Mesendoderm (in vitro differentiated cells): Measurements from ENCODE around the gene SPATA6.
"Not testable (repeated sequence)": the region's sequence is repeated elsewhere in the genome, so short reads cannot be mapped to it uniquely, and the experiment has no call there.

ENCODE experiments used
- DNase-seq: peaks from one replicate; pipeline ENCODE4 v3.0.0; 2013
- H2AK5ac ChIP-seq: 2 replicates; pipeline ENCODE4 v1.6.1; 2013; ENCODE audit warnings: low read length, inconsistent platforms
- H2BK120ac ChIP-seq: 2 replicates; pipeline ENCODE4 v1.6.1; 2013; ENCODE audit warnings: low read depth, mild to moderate bottlenecking, low read length, moderate library complexity, mixed read lengths
- H2BK15ac ChIP-seq: replicated peaks from 2 replicates; pipeline ENCODE4 v1.6.1; 2013; ENCODE audit warnings: low read depth, mild to moderate bottlenecking, moderate library complexity
- H2BK5ac ChIP-seq: 2 replicates; pipeline ENCODE4 v1.6.1; 2013; ENCODE audit warnings: low read length, inconsistent platforms
- H3K18ac ChIP-seq: 2 replicates; pipeline ENCODE4 v1.6.1; 2013; ENCODE audit warnings: mild to moderate bottlenecking, low read length, mixed read lengths
- H3K23ac ChIP-seq: one replicate; pipeline ENCODE4 v1.6.1; 2013; ENCODE audit warnings: low read length
- H3K27ac ChIP-seq: 2 replicates; pipeline ENCODE4 v1.5.1; 2013; ENCODE audit warnings: low read depth, mild to moderate bottlenecking, inconsistent platforms, low read length, moderate library complexity
- H3K27me3 ChIP-seq: 2 replicates; pipeline ENCODE4 v1.6.1; 2013; ENCODE audit warnings: low read length, control low read depth, mild to moderate bottlenecking, inconsistent platforms; ENCODE audit not compliant: insufficient read depth, poor library complexity
- H3K36me3 ChIP-seq: 2 replicates; pipeline ENCODE4 v1.6.1; 2013; ENCODE audit warnings: low read length, inconsistent platforms; ENCODE audit not compliant: control insufficient read depth, insufficient read depth
- H3K4ac ChIP-seq: one replicate; pipeline ENCODE4 v1.6.1; 2013; ENCODE audit warnings: low read depth, mild to moderate bottlenecking, low read length, moderate library complexity
- H3K4me1 ChIP-seq: 2 replicates; pipeline ENCODE4 v1.6.1; 2013; ENCODE audit warnings: low read depth, low read length, inconsistent platforms; ENCODE audit not compliant: control insufficient read depth
- H3K4me2 ChIP-seq: 2 replicates; pipeline ENCODE4 v1.6.1; 2013; ENCODE audit warnings: low read length
- H3K4me3 ChIP-seq: 2 replicates; pipeline ENCODE4 v1.5.1; 2013; ENCODE audit warnings: mild to moderate bottlenecking, low read length
- H3K56ac ChIP-seq: one replicate; pipeline ENCODE4 v1.6.1; 2013; ENCODE audit warnings: low read length
- H3K79me1 ChIP-seq: 2 replicates; pipeline ENCODE4 v1.6.1; 2013; ENCODE audit warnings: low read length, inconsistent platforms
- H3K79me2 ChIP-seq: 2 replicates; pipeline ENCODE4 v1.6.1; 2013; ENCODE audit warnings: mild to moderate bottlenecking, low read length; ENCODE audit not compliant: control insufficient read depth, insufficient read depth
- H3K9ac ChIP-seq: 2 replicates; pipeline ENCODE4 v1.6.1; 2013; ENCODE audit warnings: low read length, inconsistent platforms
- H4K5ac ChIP-seq: one replicate; pipeline ENCODE4 v1.6.1; 2013; ENCODE audit warnings: low read length
- H4K8ac ChIP-seq: one replicate; pipeline ENCODE4 v1.6.1; 2013; ENCODE audit warnings: low read depth, mild to moderate bottlenecking, control low read depth, low read length, moderate library complexity
- WGBS: extraction: QIAGEN DNeasy Blood & Tissue Kit; methylation state at CpG from one replicate; pipeline ENCODE4 v1.1.7; 2013; ENCODE audit warnings: low lambda C conversion rate, missing lambda C conversion rate; ENCODE audit not compliant: insufficient coverage; ENCODE audit errors: extremely low coverage; 5-methylcytosine and 5-hydroxymethylcytosine counted together

Gene SPATA6

DNA sequence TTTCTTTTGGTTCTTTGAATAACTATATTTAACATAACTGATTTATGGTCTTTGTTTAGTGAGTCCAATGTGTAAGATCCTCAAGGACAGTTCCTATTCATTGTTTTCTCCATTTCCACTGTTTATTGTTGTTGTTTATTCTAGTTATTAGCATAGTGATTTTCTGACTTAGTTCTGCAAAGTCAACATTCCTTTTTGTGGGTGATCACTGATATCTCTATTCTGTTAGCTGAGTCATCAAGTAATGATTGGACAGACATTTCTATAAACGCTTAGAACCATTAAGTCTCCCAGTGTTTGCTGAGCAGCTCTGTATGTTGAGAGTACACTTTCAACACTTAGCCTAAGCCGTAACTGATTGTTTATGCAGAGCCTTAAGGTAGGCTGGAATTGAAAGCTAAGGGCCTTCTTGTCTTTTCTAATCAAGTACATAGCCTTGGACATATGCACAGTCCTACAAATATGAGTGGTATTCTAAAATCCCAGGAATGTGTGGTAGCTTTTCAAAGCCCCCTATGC is 162.4 kb downstream of the SPATA6 start:
- no peak overlapping the region for H3K56ac ChIP-seq
- no peak overlapping the region for H3K4ac ChIP-seq
- no peak overlapping the region for H2BK5ac ChIP-seq
- H3K27ac ChIP-seq, result no peak overlapping the region
- no peaks in the 10 kb centered on the region for H3K4me1 ChIP-seq
- no peaks in the 10 kb centered on the region for H3K27me3 ChIP-seq
- no peak overlapping the region for H2AK5ac ChIP-seq
- no peak for DNase-seq
- H4K5ac ChIP-seq, result no peak overlapping the region
- no peak overlapping the region for H4K8ac ChIP-seq
- no peaks in the 10 kb centered on the region for H3K79me1 ChIP-seq
- H3K9ac ChIP-seq, result no peak overlapping the region
- WGBS, result no CpG with 5 or more reads among the region's 2 CpGs
- no peak overlapping the region for H3K4me2 ChIP-seq
- H3K4me3 ChIP-seq, result no peak overlapping the region
- no peaks in the 10 kb centered on the region for H3K79me2 ChIP-seq
- no peak overlapping the region for H2BK120ac ChIP-seq
- no peak overlapping the region for H3K23ac ChIP-seq
- H3K36me3 ChIP-seq, result no peaks in the 10 kb centered on the region
- H2BK15ac ChIP-seq, result no peak overlapping the region
- no peak overlapping the region for H3K18ac ChIP-seq

DNA sequence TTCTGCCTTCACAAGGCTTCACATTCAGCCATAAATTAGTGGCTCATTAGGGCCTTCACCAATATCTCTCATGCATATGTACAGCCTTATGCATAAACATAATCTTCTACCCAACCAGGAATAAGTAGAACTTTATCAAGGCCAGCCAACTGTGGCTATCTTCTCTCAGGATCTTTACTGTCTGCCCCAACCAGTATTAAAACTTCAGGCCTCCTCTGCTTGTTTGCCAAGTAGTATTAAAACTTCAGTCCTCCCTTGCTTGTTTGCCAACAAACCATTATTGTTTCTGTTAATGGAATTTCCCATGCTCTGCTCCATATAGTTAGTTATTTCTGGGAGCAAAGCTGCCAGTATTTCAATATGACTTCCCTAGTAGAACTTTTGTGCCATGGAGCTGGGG is 169.4 kb downstream of the SPATA6 start:
- Histone ChIP-seq H3K23ac (no peak overlapping the region), H3K27me3 (no peaks in the 10 kb centered on the region), H2BK120ac (no peak overlapping the region), H3K79me2 (no peaks in the 10 kb centered on the region), H3K18ac (no peak overlapping the region), H3K4me3 (no peak overlapping the region), H2BK5ac (no peak overlapping the region), H3K9ac (no peak overlapping the region), H3K56ac (no peak overlapping the region), H4K8ac (no peak overlapping the region), H4K5ac (no peak overlapping the region), H2BK15ac (no peak overlapping the region), H3K4me2 (no peak overlapping the region), H3K4ac (no peak overlapping the region), H3K27ac (no peak overlapping the region), H3K36me3 (no peaks in the 10 kb centered on the region), H3K79me1 (no peaks in the 10 kb centered on the region), H3K4me1 (no peaks in the 10 kb centered on the region), H2AK5ac (no peak overlapping the region)
- no peak for DNase-seq

- Histone ChIP-seq H3K27ac (no peak overlapping the region), H3K79me2 (no peaks in the 10 kb centered on the region), H4K8ac (no peak overlapping the region), H3K79me1 (no peaks in the 10 kb centered on the region), H3K4me2 (no peak overlapping the region), H4K5ac (no peak overlapping the region), H3K4me1 (no peaks in the 10 kb centered on the region), H2BK5ac (no peak overlapping the region), H3K36me3 (no peaks in the 10 kb centered on the region), H3K4ac (no peak overlapping the region), H3K27me3 (no peaks in the 10 kb centered on the region), H3K56ac (no peak overlapping the region), H3K9ac (no peak overlapping the region), H3K23ac (no peak overlapping the region), H2BK120ac (no peak overlapping the region), H2BK15ac (no peak overlapping the region), H2AK5ac (no peak overlapping the region), H3K18ac (no peak overlapping the region), H3K4me3 (no peak overlapping the region)
- WGBS, result no CpG with 5 or more reads among the region's 1 CpG
- no peak for DNase-seq
These were observed 177.3 kb downstream of the SPATA6 start for GRCh38 chr1:48294656-48295055.

GRCh38 chr1:48294094-48294493 is 177.9 kb downstream of the SPATA6 start:
- H3K18ac ChIP-seq, H4K8ac ChIP-seq: not testable (repeated sequence)
- WGBS, result no CpG with 5 or more reads among the region's 6 CpGs

DNA sequence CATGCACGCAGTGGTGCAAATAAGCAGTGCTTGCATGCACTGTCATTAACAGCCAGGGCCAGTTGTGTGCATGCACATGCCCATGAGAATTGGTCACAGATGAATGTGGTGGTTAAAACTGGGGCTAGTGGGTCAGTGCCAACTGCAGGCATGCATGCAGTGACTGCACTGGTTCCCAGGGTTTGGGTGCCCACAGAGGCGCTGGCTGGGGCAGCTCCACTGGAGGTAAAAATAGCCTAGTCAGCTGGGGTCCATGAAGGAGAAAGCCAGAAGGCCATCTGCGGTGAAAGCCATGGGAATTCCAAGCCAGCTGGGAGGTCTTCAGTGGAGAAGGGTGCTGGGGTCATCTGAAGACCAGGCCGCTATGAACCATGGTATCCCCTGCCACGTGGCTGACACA is 179.3 kb downstream of the SPATA6 start:
- Histone ChIP-seq H4K8ac (no peak overlapping the region), H3K56ac (no peak overlapping the region), H3K27ac (no peak overlapping the region), H3K23ac (no peak overlapping the region), H3K4ac (no peak overlapping the region), H3K4me1 (no peaks in the 10 kb centered on the region), H3K4me2 (no peak overlapping the region), H3K9ac (no peak overlapping the region), H2BK120ac (no peak overlapping the region), H2BK15ac (no peak overlapping the region), H2AK5ac (no peak overlapping the region), H3K79me1 (no peaks in the 10 kb centered on the region), H4K5ac (no peak overlapping the region), H3K79me2 (no peaks in the 10 kb centered on the region), H2BK5ac (no peak overlapping the region), H3K18ac (no peak overlapping the region), H3K4me3 (no peak overlapping the region), H3K36me3 (no peaks in the 10 kb centered on the region), H3K27me3 (no peaks in the 10 kb centered on the region)
- no peak for DNase-seq
- no CpG with 5 or more reads among the region's 5 CpGs for WGBS

More at GRCh38 chr1:48294094-48294493, 177.9 kb downstream of the SPATA6 start:
- H3K79me2 ChIP-seq, H2AK5ac ChIP-seq, H3K4me2 ChIP-seq, H3K4me3 ChIP-seq, H3K79me1 ChIP-seq, H2BK120ac ChIP-seq, DNase-seq, H3K27me3 ChIP-seq, H3K4ac ChIP-seq, H3K27ac ChIP-seq, H4K5ac ChIP-seq, H3K36me3 ChIP-seq, H2BK5ac ChIP-seq, H3K4me1 ChIP-seq, H3K9ac ChIP-seq, H3K56ac ChIP-seq, H2BK15ac ChIP-seq, H3K23ac ChIP-seq: not testable (repeated sequence)

GRCh38 chr1:48291421-48291820 is 180.6 kb downstream of the SPATA6 start:
- Histone ChIP-seq H3K4me2 (no peak overlapping the region), H3K4me3 (no peak overlapping the region), H3K56ac (no peak overlapping the region), H4K5ac (no peak overlapping the region), H3K79me2 (no peaks in the 10 kb centered on the region), H4K8ac (no peak overlapping the region), H2BK5ac (no peak overlapping the region), H3K27ac (no peak overlapping the region), H3K36me3 (no peaks in the 10 kb centered on the region), H3K9ac (no peak overlapping the region), H2BK120ac (no peak overlapping the region), H2AK5ac (no peak overlapping the region), H2BK15ac (no peak overlapping the region), H3K27me3 (no peaks in the 10 kb centered on the region), H3K4ac (no peak overlapping the region), H3K23ac (no peak overlapping the region), H3K18ac (no peak overlapping the region), H3K4me1 (no peaks in the 10 kb centered on the region), H3K79me1 (no peaks in the 10 kb centered on the region)
- WGBS, result no CpG with 5 or more reads among the region's 4 CpGs
- DNase-seq, result peak; percentile 14
